ENCODE measurements around the gene HIVEP3. TPM values are rescaled to one million over a fixed set of nuclear protein-coding genes. Genes with fewer than 3 reads are reported as not detected.

The HIVEP3 gene
- total and polyA plus RNA-seq, 3 experiments from 2014 or later: 15.1 to 24.0 (median 23.0) TPM

DNA sequence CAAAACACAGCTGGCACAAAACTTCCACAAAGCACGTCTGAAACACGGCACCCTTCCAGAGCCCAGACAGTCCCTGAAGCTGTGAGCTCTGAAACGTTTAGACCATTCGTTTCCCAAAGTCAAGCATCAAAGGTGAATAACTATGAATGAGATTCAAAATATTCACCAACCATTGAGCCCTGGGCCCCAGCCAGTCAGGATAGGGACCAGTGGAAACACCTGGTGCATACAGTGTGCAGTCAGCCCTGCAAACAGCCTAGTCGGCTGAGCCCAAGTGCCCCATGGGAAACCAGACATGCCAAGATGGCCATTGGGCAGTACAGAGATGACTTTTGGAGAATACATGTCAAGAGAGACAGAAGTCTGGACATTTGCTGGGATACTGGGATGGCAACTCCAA, 343.9 kb downstream of the HIVEP3 start:
- H3K27me3 ChIP-seq (ENCODE audit: insufficient read depth, low read length, poor library complexity, severe bottlenecking): no peaks in the 10 kb centered on the region
- H3K4me3 ChIP-seq (ENCODE audit: low read length): no peak overlapping the region
- peaks cover 3% of the 10 kb centered on the region for H3K36me3 ChIP-seq (ENCODE audit: insufficient read depth, low read length)
- Mint-ChIP-seq H3K4me1 (peaks cover 5 to 14% (median 12%) of the 10 kb centered on the region in 3 donors), H3K36me3 (peaks cover 0 to 22% (median 7%) of the 10 kb centered on the region in 3 donors), H3K4me3 (no peak overlapping the region), H3K9me3 (no peaks in the 10 kb centered on the region), H3K27ac (peak overlapping the region in 1 of 8 donors; percentile 47), H3K27me3 (no peaks in the 10 kb centered on the region)
- no peak for DNase-seq
- POLR2A ChIA-PET: no interaction called here
- H3K27ac ChIP-seq (ENCODE audit: low read depth, low read length): no peak overlapping the region
- CTCF ChIA-PET: interaction anchor here (0.6 to 2.8 kb wide), 15 partner anchors 8 to 601 kb away, joined by 3 to 17 read pairs (median 5); no protein-coding TSS in a partner anchor
- H3K9me3 ChIP-seq (ENCODE audit: low read length): no peaks in the 10 kb centered on the region
- H3K4me1 ChIP-seq (ENCODE audit: insufficient read depth, low read length): peaks cover 5% of the 10 kb centered on the region

DNA sequence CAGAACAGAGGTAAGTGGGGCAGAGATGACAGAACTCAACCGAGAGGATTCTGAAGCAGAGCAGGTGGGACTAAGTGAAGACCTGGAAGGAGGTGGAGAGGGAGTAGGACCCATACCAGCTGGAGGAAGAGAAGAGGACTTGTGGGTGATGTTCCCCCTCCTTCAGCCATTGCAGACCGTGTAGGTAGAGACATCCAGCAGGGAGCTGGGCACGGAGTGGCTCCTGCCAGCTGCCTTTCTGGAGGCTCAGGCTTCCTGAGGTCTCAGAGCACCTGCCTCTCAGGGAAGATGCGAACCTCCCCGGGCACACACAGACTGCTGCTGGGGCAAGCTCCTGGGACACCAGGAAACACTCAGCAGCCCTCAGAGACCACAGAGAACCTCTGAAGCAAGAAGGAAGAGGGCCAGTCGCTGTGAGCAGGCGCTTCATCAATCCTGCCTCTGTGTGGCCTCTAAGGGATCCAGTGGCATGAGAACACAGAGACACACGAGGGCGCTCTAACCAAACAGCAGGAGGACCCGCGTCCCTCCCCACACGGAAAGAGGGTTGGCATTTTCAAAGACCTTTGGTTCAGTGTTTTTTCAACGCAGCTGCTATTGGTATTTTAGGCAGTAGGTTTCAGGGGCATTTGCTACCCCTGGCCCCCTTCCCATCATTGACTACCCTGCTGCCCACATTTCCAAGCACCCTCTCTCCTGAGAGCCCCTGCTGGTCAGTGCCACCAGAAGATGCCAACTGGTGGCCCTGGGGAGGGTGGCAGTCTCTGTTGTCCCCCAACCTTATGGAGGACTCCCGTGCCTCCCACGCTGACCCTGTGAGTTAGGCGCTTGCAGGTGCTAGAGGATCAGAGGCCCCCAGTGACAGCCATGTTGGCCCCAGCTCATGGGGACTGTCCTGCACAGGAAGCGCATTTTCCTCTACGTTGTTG, 344.7 kb downstream of the HIVEP3 start:
- peak; percentile 60 to 83 (median 67) for DNase-seq
- Histone ChIP-seq H3K36me3 (ENCODE audit: insufficient read depth, low read length) (peaks cover 3% of the 10 kb centered on the region), H3K4me3 (ENCODE audit: low read length) (no peak overlapping the region), H3K27me3 (ENCODE audit: insufficient read depth, low read length, poor library complexity, severe bottlenecking) (no peaks in the 10 kb centered on the region), H3K27ac (ENCODE audit: low read depth, low read length) (no peak overlapping the region), H3K4me1 (ENCODE audit: insufficient read depth, low read length) (peaks cover 5% of the 10 kb centered on the region), H3K9me3 (ENCODE audit: low read length) (no peaks in the 10 kb centered on the region)
- H3K27me3 Mint-ChIP-seq: no peaks in the 10 kb centered on the region
- CTCF ChIA-PET: interaction anchor here (0.6 to 2.8 kb wide), 20 partner anchors 9 to 602 kb away, joined by 3 to 17 read pairs (median 4); no protein-coding TSS in a partner anchor
- POLR2A ChIA-PET: no interaction called here
- H3K27ac Mint-ChIP-seq: peak overlapping the region in 2 of 8 donors; percentile 33 to 65
- H3K4me1 Mint-ChIP-seq: peaks cover 4 to 14% (median 12%) of the 10 kb centered on the region in 3 donors
- peaks cover 0 to 18% (median 8%) of the 10 kb centered on the region in 3 donors for H3K36me3 Mint-ChIP-seq
- no peaks in the 10 kb centered on the region for H3K9me3 Mint-ChIP-seq
- H3K4me3 Mint-ChIP-seq: no peak overlapping the region

DNA sequence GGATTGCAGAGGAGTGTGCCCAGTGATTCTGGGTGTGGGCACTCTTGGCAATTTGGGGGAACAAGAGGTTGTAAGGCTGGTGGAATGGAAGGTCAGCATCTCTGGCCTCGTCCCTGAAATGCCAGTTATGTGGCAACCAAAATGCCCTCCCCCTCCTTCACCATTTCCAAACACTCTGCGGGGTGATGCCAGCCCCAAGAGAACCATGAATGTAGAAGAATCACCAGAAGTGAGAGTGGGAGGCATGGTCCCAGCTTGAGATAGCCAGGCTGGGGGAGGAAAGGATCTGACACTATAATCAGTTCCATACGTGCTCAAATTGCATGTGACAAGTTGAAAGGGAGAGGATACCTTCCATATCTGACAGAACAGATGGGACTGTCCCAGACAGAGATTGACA, 345.5 kb downstream of the HIVEP3 start:
- Mint-ChIP-seq H3K4me3 (no peak overlapping the region), H3K9me3 (no peaks in the 10 kb centered on the region), H3K36me3 (peaks cover 0 to 19% (median 12%) of the 10 kb centered on the region in 3 donors), H3K4me1 (peaks cover 0 to 14% (median 10%) of the 10 kb centered on the region in 3 donors), H3K27me3 (no peaks in the 10 kb centered on the region), H3K27ac (peak overlapping the region in 1 of 8 donors; percentile 44)
- ChIA-PET POLR2A (no interaction called here), CTCF (interaction anchor here (0.9 to 2.8 kb wide), 12 partner anchors 93 to 602 kb away, joined by 3 to 17 read pairs (median 4); no protein-coding TSS in a partner anchor)
- H3K27ac ChIP-seq (ENCODE audit: low read depth, low read length): no peak overlapping the region
- H3K36me3 ChIP-seq (ENCODE audit: insufficient read depth, low read length): peaks cover 3% of the 10 kb centered on the region
- H3K27me3 ChIP-seq (ENCODE audit: insufficient read depth, low read length, poor library complexity, severe bottlenecking): no peaks in the 10 kb centered on the region
- H3K4me3 ChIP-seq (ENCODE audit: low read length): no peak overlapping the region
- no peak for DNase-seq
- H3K9me3 ChIP-seq (ENCODE audit: low read length): no peaks in the 10 kb centered on the region
- H3K4me1 ChIP-seq (ENCODE audit: insufficient read depth, low read length): peaks cover 5% of the 10 kb centered on the region

DNA sequence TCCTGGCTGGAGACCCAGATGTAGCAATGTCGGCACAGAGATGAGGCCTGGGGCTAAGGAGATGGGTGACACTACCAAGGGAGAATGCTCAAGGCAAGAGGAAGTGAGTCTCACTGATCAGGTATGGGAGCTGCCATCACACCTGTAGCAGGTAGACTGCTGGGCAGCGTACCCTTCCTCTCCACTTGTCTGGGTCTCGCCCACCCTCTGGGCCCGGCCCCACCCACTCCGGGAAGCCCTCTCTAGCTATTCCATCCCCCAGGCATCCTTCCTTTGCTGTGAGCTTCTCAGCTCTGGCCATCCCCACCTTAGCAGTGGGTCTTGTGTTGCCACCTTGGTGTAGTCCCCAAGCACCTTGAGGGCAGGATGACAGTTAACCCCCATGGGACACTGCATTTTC, 346.5 kb downstream of the HIVEP3 start:
- Mint-ChIP-seq H3K27me3 (no peaks in the 10 kb centered on the region), H3K36me3 (peaks cover 0 to 20% (median 12%) of the 10 kb centered on the region in 3 donors), H3K27ac (peak overlapping the region in 2 of 8 donors; percentile 18 to 68), H3K4me1 (peaks cover 0 to 14% (median 10%) of the 10 kb centered on the region in 3 donors), H3K4me3 (no peak overlapping the region), H3K9me3 (no peaks in the 10 kb centered on the region)
- Histone ChIP-seq H3K4me3 (ENCODE audit: low read length) (no peak overlapping the region), H3K4me1 (ENCODE audit: insufficient read depth, low read length) (peaks cover 5% of the 10 kb centered on the region), H3K27me3 (ENCODE audit: insufficient read depth, low read length, poor library complexity, severe bottlenecking) (no peaks in the 10 kb centered on the region), H3K9me3 (ENCODE audit: low read length) (no peaks in the 10 kb centered on the region), H3K27ac (ENCODE audit: low read depth, low read length) (no peak overlapping the region), H3K36me3 (ENCODE audit: insufficient read depth, low read length) (peaks cover 3% of the 10 kb centered on the region)
- POLR2A ChIA-PET: no interaction called here
- CTCF ChIA-PET: no interaction called here
- no peak for DNase-seq

DNA sequence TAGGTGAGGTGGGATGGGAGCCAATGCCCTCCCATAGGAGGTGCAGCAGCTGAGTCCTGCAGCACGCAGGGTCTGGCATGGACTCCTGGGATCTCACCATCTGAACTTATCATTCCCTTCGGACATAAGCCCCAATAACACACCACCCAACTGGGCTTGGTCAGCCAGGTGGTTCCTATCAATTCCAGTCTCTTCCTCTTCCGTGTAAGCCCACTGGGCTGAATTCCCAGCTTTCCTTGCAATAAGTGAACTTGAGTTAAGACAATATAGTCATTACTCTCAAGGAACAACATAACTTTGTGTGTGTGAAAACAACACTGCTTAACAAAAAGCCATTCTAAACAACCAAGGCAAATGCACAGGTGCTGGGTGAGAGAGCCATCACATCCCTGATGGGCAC, 347.7 kb downstream of the HIVEP3 start:
- no peaks in the 10 kb centered on the region for H3K9me3 Mint-ChIP-seq
- Histone ChIP-seq H3K27me3 (ENCODE audit: insufficient read depth, low read length, poor library complexity, severe bottlenecking) (no peaks in the 10 kb centered on the region), H3K4me3 (ENCODE audit: low read length) (no peak overlapping the region), H3K4me1 (ENCODE audit: insufficient read depth, low read length) (peaks cover 5% of the 10 kb centered on the region), H3K27ac (ENCODE audit: low read depth, low read length) (no peak overlapping the region), H3K36me3 (ENCODE audit: insufficient read depth, low read length) (peaks cover 3% of the 10 kb centered on the region), H3K9me3 (ENCODE audit: low read length) (no peaks in the 10 kb centered on the region)
- peaks cover 0 to 29% (median 14%) of the 10 kb centered on the region in 3 donors for H3K36me3 Mint-ChIP-seq
- peaks cover 0 to 14% (median 10%) of the 10 kb centered on the region in 3 donors for H3K4me1 Mint-ChIP-seq
- H3K27ac Mint-ChIP-seq: no peak overlapping the region
- no peak for DNase-seq
- H3K27me3 Mint-ChIP-seq: no peaks in the 10 kb centered on the region
- POLR2A ChIA-PET: no interaction called here
- no peak overlapping the region for H3K4me3 Mint-ChIP-seq
- CTCF ChIA-PET: no interaction called here

DNA sequence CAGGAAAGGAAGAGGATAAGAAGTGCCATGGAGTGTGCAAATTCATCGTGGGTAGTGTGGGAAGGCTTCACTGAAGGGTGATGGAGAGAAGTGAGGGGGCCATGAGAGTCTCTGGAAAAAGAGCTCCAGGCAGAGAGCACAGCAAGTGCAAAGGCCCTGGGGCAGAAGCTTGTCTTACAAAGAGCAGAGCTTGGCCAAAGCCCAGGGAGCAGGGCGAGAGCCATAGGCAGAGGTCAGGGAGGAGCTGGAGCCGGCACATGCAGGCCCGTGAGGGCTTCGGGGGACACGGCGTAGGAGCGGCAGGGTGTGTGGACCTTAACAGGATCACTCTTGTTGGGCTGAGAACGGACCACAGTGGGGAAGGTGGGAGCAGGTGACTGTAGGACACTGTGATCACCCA, 350.5 kb downstream of the HIVEP3 start:
- H3K36me3 ChIP-seq (ENCODE audit: insufficient read depth, low read length): peaks cover 3% of the 10 kb centered on the region
- Mint-ChIP-seq H3K4me1 (peaks cover 2 to 7% (median 2%) of the 10 kb centered on the region in 3 donors), H3K27ac (peak overlapping the region in 1 of 8 donors; percentile 74), H3K27me3 (no peaks in the 10 kb centered on the region), H3K4me3 (no peak overlapping the region), H3K36me3 (peaks cover 0 to 34% (median 18%) of the 10 kb centered on the region in 3 donors), H3K9me3 (no peaks in the 10 kb centered on the region)
- no peak overlapping the region for H3K4me3 ChIP-seq (ENCODE audit: low read length)
- ChIA-PET CTCF (interaction anchor here (1.0 kb wide), 1 partner anchor 606 kb away, joined by 4 read pairs; no protein-coding TSS in a partner anchor), POLR2A (no interaction called here)
- H3K4me1 ChIP-seq (ENCODE audit: insufficient read depth, low read length): no peaks in the 10 kb centered on the region
- no peaks in the 10 kb centered on the region for H3K9me3 ChIP-seq (ENCODE audit: low read length)
- H3K27me3 ChIP-seq (ENCODE audit: insufficient read depth, low read length, poor library complexity, severe bottlenecking): no peaks in the 10 kb centered on the region
- H3K27ac ChIP-seq (ENCODE audit: low read depth, low read length): no peak overlapping the region
- DNase-seq: no peak

DNA sequence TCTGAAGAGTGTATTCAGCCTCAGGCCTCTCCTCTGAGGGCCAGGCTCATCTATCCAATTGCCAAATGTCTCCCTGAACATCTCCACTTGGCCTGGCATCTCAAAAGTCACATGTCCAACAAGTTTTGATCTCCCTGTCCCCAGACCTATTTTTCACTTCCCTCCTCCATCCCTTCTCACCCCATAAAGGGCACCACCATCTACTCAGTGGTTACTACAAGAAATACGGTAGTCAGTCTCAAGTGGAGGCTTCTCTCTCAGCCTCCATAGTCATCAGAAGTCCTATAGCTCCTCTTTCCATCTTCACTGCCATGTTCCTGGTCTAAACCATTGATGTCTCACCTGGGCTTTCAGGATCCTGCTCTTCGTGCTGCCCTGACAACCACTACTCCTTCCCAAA, 351.8 kb downstream of the HIVEP3 start:
- H3K9me3 Mint-ChIP-seq: no peaks in the 10 kb centered on the region
- peak overlapping the region in 1 of 8 donors; percentile 10 for H3K27ac Mint-ChIP-seq
- peaks cover 0 to 27% (median 18%) of the 10 kb centered on the region in 3 donors for H3K36me3 Mint-ChIP-seq
- H3K27me3 Mint-ChIP-seq: no peaks in the 10 kb centered on the region
- no peaks in the 10 kb centered on the region for H3K4me1 ChIP-seq (ENCODE audit: insufficient read depth, low read length)
- POLR2A ChIA-PET: no interaction called here
- H3K4me3 Mint-ChIP-seq: no peak overlapping the region
- H3K27me3 ChIP-seq (ENCODE audit: insufficient read depth, low read length, poor library complexity, severe bottlenecking): no peaks in the 10 kb centered on the region
- no peak overlapping the region for H3K4me3 ChIP-seq (ENCODE audit: low read length)
- H3K36me3 ChIP-seq (ENCODE audit: insufficient read depth, low read length): no peaks in the 10 kb centered on the region
- CTCF ChIA-PET: no interaction called here
- no peaks in the 10 kb centered on the region for H3K9me3 ChIP-seq (ENCODE audit: low read length)
- H3K27ac ChIP-seq (ENCODE audit: low read depth, low read length): no peak overlapping the region
- DNase-seq: no peak
- peaks cover 2 to 7% (median 2%) of the 10 kb centered on the region in 3 donors for H3K4me1 Mint-ChIP-seq

DNA sequence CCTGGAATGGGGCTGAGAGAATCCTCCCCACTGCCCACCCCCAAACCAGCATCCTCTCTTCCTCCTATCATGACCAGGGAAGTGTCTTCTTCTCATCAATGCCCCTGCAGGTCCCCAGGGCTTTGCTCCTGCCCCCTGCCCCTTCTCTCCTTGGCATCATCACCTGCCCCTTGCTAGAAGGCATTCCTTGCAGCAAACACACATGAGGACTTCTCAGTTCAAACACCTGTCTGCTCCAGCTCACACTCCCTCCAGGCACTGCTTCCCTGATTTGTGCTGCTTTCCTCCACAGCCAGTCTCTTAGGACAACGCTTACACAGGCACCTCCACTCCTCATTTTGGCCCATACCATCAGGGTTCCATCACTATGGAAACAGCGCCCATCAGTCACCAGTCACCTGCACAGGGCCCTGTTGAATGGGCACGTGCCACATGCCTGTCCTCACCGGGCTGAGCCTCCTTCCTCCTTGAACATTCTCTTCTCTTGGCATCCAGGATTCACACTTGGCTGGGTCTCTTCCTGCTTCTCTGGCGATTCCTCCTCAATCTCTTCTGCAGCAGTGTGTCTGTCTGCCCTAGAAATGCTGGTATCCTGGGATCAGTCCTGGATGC, 352.3 kb downstream of the HIVEP3 start:
- peak overlapping the region in 2 of 8 donors; percentile 10 to 78 for H3K27ac Mint-ChIP-seq
- CTCF ChIA-PET: no interaction called here
- H3K4me1 ChIP-seq (ENCODE audit: insufficient read depth, low read length): no peaks in the 10 kb centered on the region
- H3K36me3 ChIP-seq (ENCODE audit: insufficient read depth, low read length): no peaks in the 10 kb centered on the region
- H3K4me3 ChIP-seq (ENCODE audit: low read length): no peak overlapping the region
- no peak overlapping the region for H3K27ac ChIP-seq (ENCODE audit: low read depth, low read length)
- H3K27me3 ChIP-seq (ENCODE audit: insufficient read depth, low read length, poor library complexity, severe bottlenecking): no peaks in the 10 kb centered on the region
- H3K9me3 Mint-ChIP-seq: no peaks in the 10 kb centered on the region
- H3K4me3 Mint-ChIP-seq: no peak overlapping the region
- POLR2A ChIA-PET: no interaction called here
- no peak for DNase-seq
- peaks cover 2 to 7% (median 2%) of the 10 kb centered on the region in 3 donors for H3K4me1 Mint-ChIP-seq
- no peaks in the 10 kb centered on the region for H3K27me3 Mint-ChIP-seq
- H3K36me3 Mint-ChIP-seq: peaks cover under 1 to 26% (median 16%) of the 10 kb centered on the region in 3 donors
- no peaks in the 10 kb centered on the region for H3K9me3 ChIP-seq (ENCODE audit: low read length)
